Fibroblast of skin of back (primary cell): Measurements from ENCODE around the gene PCIF1.
A peak's percentile ranks its signal among the peaks of the same experiment; 100 is the strongest.
"Not testable (repeated sequence)": the region's sequence is repeated elsewhere in the genome, so short reads cannot be mapped to it uniquely, and the experiment has no call there.

Experiments used
- DNase-seq: peaks from one replicate; pipeline ENCODE4 v3.0.0-alpha.2; 2013

The PCIF1 gene

DNA sequence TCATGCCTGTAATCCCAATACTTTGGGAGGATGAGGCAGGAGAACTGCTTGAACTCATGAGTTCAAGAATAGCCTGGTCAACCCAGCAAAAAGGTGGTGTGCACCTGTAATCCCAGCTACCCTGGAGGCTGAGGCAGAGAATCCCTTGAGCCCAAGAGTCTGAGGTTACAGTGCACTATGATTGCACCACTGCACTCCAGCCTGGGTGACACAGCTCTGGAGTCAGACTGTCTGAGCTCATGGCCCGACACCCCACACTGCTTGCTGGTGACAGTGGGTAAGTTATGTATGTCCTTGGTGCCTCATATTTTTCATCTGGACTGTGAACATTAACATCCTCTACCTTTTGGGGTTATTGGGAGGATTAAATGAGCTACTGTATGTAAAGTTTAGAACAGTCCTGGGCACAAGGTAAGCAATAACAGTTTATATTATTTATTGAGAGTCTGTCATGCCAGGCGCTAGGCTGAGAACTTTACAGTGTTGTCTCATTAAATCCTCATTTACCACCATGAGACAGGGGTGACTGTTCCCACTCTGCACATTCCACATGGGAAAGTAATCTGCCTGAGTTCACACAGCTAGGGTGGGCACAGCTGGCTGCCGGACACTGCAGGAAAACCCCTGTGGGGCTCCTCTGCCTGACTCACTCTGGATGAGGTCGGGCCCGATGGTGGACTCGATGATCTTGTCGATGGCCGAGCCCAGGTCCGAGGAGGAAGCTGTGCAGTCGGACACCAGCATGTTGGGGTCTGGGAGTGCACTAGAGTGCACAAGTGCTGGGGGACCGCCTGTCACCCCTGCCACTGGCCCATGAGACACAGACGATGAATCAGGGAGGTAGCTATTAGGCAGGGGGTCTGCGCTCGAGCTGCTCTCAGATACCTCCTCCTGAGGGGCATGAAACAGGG lies 34.6 kb downstream of the PCIF1 start:
- peak; percentile 53 for DNase-seq

DNA sequence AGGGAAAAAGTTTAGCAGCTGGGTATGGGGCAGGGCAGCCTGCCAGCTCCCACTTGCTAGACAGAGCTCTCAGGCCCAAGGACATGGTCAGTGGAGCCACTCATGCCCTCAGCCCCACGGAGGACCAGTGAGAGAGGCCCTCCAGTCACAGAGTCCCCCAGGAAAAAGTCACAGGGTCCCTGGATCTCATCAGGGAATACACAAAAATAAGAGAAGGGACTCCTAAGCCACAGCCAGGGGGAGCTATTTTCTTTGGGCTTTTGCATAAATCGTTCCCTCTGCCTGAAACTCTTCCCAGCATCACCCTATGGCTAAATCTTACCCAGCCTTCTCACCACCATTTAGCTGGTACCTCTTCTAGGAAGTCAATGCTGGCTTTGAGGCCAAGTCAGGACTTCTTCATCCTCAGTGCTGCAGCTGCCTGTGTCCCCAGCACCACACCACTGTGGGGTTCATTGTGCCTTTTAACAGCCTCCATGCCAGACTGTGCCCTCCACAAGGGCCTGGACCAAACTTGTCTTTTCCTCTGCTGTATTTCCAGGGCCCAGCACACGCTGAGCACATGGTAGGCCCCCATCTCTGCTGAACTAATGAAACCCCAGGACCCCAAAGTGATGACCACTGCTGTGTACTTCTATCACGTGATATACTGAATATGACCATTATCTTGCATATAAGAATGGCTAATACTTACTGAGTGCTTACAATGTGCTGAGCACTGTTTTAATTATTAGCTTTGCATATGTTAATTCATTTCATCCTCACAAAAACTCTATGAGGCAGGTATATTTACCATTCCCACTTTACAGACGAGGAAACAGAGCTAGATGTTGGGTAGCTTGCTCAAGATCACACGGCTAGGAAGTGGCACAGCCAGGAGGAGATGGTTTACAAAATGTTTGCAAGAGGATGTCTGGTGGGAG lies 35.5 kb downstream of the PCIF1 start:
- peak; percentile 71 for DNase-seq

GRCh38 chr20:45970646-45971424 lies 36.4 kb downstream of the PCIF1 start:
- no peak for DNase-seq

- DNase-seq, result no peak
These were observed 36.9 kb downstream of the PCIF1 start for GRCh38 chr20:45971425-45971674.

DNA sequence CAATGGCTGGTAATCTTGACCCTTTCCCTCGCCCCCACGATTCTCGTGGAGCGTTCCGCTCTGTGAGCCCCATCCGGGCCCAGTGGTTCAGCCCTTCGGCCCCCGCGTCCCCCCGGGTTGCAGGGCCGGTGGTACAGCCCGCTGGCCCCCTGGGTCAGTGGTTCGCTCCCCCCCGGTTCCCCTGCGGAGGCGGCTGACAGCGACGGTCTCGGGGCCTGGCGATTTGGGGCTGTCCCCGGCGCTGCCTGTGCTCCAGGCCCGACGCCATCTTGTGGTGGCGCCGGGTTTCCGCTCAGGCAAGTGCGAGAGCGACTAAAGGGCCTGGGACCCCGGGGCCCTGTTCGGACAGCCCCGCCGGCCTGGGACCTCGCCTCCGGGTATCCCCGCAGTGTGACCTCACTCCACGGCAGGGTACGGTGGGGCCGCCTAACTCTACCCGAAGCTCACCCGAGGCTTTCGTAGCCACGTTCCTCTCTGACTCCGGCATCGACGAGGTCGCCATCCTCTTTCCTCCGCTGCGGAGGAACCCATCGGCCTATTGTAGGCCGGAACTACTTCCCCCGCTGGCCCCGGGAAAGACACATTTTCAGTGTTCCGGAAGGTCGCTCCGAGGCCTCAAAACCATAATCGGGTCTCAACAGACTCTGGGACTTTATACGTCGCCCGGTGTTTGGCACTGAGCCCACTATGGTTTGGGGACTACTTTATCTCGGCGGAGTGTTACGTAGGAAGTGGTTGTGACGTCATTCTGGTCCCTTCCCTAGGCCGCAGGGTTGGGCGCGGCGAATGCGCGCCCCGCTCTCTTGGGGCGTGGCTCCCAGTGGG lies 37.4 kb downstream of the PCIF1 start, which contains the start of gene ZNF335:
TSS of gene ZNF335 (minus strand) at position 529 of the 825 bp plus-strand sequence. CDS start 793 bp downstream, outside the sequence.
- DNase-seq, result peak; percentile 94

DNA sequence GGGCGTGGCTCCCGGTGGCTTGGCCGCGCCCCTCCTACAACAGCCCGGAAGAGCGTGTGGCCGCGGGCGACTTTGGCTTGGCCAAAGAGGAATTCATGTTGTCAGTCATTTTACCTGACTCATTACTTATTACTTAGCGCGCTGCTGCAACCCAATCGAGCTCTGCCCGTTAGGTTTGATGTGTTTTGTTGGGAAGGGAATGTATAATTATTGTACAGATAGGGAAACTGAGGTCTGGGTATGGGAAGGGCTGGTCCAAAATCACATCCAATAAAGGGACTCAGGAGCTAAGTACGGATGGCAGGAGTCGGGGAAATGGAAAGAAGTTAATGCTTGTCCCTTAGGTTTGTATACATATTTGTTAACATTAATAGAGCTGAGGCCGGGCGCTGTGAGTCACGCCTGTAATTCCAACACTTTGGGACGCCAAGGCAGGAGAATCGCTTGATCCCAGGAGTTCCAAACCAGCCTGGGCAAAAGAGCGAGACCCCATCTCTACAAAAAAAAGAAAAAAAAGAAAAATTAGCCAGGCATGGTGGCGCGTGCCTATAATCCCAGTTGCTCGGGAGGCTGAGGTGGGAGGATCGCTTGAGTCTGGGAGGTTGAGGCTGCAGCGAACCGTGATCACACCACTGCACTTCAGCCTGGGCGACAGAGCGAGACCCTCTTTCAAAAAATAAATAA lies 38.2 kb downstream of the PCIF1 start:
- DNase-seq, result no peak

DNA sequence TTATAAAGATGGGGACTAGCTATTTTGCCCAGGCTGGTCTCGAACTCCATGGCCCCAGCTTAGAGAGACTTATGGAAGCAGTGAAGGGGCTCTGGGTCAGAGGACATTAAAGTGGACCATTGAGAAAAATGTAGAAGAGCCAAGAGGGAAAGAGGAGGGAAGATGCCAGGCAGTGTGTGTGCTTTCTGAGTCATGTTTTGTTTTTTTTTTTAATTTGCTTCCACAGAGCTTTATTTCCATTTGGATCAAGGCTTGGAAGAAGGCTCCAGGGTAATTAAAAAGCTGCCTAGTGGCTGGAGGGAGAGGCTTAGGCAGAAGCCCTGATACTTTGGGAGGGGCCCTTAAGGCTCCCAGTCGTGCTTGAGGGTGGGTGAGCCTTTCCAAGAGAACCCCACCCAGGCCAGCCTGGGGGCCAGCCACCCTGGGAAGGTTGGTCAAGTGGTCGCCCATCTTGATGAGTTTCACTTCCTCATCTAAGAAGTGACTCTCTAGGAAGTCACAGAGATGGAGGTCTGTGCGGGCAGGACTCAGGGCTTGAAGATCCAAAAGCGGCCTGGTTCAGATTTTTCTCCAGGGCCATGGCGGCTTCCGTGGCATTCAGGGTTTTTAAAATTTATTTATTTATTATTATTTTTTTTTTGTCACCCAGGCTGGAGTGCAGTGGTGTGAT lies 40.5 kb downstream of the PCIF1 start:
- no peak for DNase-seq

DNA sequence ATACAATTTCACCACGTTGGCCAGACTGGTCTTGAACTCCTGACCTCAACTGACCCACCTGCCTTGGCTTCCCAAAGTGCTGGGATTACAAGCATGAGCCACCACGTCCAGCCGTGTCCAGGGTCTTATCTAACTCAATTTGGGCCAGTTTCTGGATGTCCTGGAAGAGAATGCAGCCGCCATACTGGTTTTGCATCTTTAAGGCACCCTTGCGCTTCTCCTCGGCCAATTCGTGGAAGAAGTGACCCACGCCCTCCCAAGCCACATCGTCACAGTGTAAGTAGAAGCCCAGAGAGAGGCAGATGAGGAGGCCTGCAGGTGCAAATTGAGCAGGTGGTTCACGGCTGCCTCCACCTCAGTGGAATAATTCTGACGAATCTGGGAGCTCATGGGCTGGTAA lies 41.2 kb downstream of the PCIF1 start:
- no peak for DNase-seq

GRCh38 chr20:45976086-45976485 lies 41.6 kb downstream of the PCIF1 start:
- no peak for DNase-seq

GRCh38 chr20:45981261-45981660 lies 46.8 kb downstream of the PCIF1 start:
- no peak for DNase-seq

DNA sequence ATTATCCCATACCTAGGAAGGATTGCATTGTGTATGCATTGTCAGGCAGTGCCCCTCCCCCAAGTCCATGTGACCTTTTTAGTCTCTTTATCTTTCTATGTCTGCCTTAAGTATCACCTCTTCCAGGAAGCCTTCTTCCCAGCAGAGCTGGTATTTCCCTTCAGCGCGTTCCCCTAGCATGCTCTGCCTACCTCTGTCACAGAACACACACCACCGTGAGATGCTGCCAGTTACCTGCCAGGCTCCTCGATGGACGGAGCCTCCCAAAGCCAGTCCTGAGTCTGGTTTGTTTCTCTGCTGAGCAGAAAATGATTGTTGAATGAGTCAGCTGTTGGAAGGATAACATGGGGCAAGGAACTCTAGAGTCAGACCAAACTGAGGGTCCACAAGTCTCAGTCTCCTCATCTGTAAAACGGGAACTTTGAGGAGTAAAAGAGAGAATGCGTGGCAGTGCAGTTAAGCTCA lies 48.8 kb downstream of the PCIF1 start:
- no peak for DNase-seq

DNA sequence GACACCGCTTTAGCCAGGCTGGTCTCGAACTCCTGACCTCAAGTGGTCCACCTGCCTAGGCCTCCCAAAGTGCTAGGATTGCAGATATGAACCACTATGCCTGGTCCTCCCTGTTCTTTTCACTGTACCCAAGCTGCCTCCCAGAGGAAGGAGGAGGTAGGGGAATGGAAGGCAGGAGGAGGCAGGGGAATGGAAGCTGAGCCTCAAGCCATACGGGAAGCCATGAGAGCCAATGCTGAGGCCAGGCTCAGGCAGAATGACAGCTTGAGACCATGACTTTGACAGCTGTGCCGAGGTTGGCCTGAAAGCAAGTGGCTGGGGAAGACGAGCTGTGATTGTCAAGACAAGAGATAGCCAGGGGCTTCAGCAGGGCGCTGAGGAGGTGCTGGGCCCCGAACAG lies 51.1 kb downstream of the PCIF1 start:
- no peak for DNase-seq

- peak; percentile 40 for DNase-seq
These were observed 52.8 kb downstream of the PCIF1 start for GRCh38 chr20:45987108-45987780.

GRCh38 chr20:45988830-45989229 lies 54.3 kb downstream of the PCIF1 start:
- DNase-seq, result not testable (repeated sequence)

- DNase-seq, result no peak
These were observed 57.1 kb downstream of the PCIF1 start for GRCh38 chr20:45991616-45992015.

GRCh38 chr20:45993197-45993951 lies 58.9 kb downstream of the PCIF1 start:
- DNase-seq, result no peak

DNA sequence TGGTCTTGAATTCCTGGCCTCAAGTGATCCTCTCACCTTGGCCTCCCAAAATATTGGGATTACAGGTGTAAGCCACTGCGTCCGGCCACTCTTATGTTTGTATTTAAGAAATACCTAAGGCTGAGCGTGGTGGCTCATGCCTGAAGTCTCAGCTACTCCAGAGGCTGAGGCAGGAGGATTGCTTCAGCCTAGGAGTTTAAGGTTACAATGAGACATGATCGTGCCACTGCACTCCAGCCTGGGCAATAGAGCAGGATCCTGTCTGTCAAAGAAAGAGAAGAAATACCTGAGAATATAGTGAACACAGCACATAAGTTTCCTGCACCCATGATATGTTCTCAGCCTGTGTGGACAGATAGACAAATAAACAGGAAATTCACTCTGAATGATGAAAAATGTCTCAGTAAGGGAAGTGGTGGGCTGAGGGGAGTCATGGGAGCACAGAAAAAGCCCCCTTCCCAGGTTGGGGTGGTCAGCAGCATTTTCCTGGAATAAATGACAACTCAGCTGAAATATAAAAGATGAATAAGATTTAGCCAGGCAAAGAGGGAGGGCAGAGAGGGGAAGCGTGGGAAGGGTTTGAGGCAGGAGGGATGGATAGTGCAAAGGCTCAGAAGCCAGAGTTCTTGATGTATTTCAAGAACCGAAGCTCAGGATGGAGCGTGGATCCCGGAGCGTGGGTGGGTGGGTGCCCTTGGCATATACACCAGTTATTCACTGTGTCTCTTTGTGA lies 60.4 kb downstream of the PCIF1 start:
- no peak for DNase-seq

DNA sequence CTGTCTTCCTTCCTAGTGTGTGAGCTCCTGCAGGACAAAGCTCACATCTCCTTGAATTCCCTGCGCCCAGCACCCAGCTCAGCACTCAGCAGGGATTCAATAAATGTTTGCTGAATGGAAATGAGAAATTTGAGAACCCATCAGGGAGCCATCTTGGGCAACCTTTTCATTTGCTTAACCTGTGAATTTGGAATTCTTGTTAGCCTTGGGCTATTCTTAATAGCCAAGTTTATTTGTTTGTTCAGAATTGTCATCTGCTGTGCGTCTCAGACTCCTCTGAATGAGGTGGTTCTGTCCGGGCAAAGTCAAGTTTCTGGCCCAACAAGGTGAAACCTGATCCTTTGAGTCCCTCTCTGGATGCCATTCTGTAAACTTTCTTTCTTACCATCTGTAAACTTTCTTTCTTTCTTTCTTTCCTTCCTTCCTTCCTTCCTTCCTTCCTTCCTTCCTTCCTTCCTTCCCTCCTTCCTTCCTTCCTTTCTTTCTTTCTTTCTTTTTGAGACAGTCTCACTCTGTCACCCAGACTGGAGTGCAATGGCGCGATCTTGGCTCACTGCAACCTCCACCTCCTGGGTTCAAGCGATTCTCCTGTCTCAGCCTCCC lies 61.1 kb downstream of the PCIF1 start:
- DNase-seq, result not testable (repeated sequence)
